ENCODE data around the gene SH3PXD2A. TPM values are rescaled to one million over a fixed set of nuclear protein-coding genes. Genes with fewer than 3 reads are reported as not detected.

SH3PXD2A gene
- total and polyA plus RNA-seq, 4 experiments from 2014 or later: 0.39 to 17.5 (median 8.9) TPM

DNA sequence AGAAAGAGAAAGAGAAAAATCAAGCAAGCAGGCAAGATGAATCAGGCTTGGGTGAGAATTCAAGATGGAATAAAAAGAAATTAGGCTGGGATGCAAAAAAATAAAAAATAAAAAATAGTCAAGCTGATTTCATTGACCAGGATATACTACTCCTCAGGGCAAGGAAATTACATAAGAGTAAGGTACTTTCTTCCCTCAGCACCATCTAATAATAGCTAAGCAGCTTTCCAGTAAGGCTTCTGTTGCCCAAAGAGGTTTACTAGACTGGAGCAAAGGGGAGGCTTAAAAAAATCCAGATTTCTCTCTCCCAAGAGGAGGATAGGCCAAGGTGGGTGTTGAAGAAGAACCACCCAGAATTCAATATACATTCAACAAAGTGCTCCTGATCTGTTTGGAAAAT, 268.3 kb downstream of the SH3PXD2A start:
- Histone ChIP-seq H3K36me3 (ENCODE audit: insufficient read depth, low read length) (no peaks in the 10 kb centered on the region), H3K4me3 (ENCODE audit: low read length in 2 of 2) (no peak overlapping the region), H3K27ac (ENCODE audit: low read depth, low read length) (no peak overlapping the region), H3K27me3 (ENCODE audit: insufficient read depth, low read length) (no peaks in the 10 kb centered on the region), H3K4me1 (ENCODE audit: insufficient read depth, low read length) (peaks cover 15% of the 10 kb centered on the region), H3K9me3 (ENCODE audit: control insufficient read depth in 1 of 2, low read length in 2 of 2) (no peaks in the 10 kb centered on the region)
- POLR2A ChIA-PET (ENCODE audit: partially characterized antibody): no interaction called here
- Mint-ChIP-seq H3K36me3 (no peaks in the 10 kb centered on the region), H3K27me3 (no peaks in the 10 kb centered on the region), H3K27ac (peak overlapping the region in 3 of 7 donors; percentile 1 to 68 (median 33)), H3K4me1 (peaks cover 7 to 25% (median 14%) of the 10 kb centered on the region in 4 donors), H3K4me3 (no peak overlapping the region), H3K9me3 (no peaks in the 10 kb centered on the region)
- CTCF ChIA-PET (ENCODE audit: partially characterized antibody): interaction anchor here (1.3 kb wide), 1 partner anchor 99 kb away, joined by 3 read pairs; no protein-coding TSS in a partner anchor
- no peak for DNase-seq
- intact Hi-C loops (cut with micrococcal nuclease): no loop called here

DNA sequence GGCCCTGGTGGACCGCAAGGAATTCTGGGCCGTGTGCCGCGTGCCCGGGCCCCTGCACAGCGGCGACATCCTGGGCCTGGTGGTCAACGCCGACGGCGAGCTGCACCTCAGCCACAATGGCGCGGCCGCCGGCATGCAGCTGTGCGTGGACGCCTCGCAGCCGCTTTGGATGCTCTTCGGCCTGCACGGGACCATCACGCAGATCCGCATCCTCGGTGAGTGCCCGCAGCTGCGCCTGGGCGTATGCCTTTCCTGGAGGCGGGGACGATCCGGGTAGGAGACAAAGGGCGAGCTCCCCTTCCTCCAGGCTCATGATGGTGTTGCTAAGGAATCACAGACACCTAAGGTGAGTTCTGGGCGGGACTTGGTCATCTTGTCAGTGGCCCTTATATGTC, 270.4 kb downstream of the SH3PXD2A start:
- no peaks in the 10 kb centered on the region for H3K27me3 Mint-ChIP-seq
- Histone ChIP-seq H3K9me3 (ENCODE audit: control insufficient read depth in 1 of 2, low read length in 2 of 2) (no peaks in the 10 kb centered on the region), H3K4me1 (ENCODE audit: insufficient read depth, low read length) (peaks cover 15% of the 10 kb centered on the region), H3K4me3 (ENCODE audit: low read length in 2 of 2) (peak overlapping the region in 1 of 2 donors; percentile 63), H3K36me3 (ENCODE audit: insufficient read depth, low read length) (no peaks in the 10 kb centered on the region), H3K27ac (ENCODE audit: low read depth, low read length) (peak overlapping the region; percentile 32), H3K27me3 (ENCODE audit: insufficient read depth, low read length) (no peaks in the 10 kb centered on the region)
- H3K36me3 Mint-ChIP-seq: no peaks in the 10 kb centered on the region
- ChIA-PET POLR2A (ENCODE audit: partially characterized antibody) (interaction anchor here (0.8 to 3.2 kb wide), 14 partner anchors 7 to 537 kb away, joined by 3 to 22 read pairs (median 4); partner anchors contain the start of genes NEURL1, SFR1, SLK and TAF5), CTCF (ENCODE audit: partially characterized antibody) (interaction anchor here (0.9 to 1.4 kb wide), 2 partner anchors 101 to 537 kb away, joined by 4 to 6 read pairs; partner anchors contain the start of gene SFR1)
- H3K4me3 Mint-ChIP-seq: peak overlapping the region; percentile 55 to 89 (median 69)
- DNase-seq: no peak
- H3K9me3 Mint-ChIP-seq: no peaks in the 10 kb centered on the region
- H3K4me1 Mint-ChIP-seq: peaks cover 7 to 25% (median 16%) of the 10 kb centered on the region in 4 donors
- intact Hi-C loops (cut with micrococcal nuclease): no loop called here
- H3K27ac Mint-ChIP-seq: peak overlapping the region; percentile 33 to 90 (median 74)

GRCh38 chr10:103584216-103585010, 271.0 kb downstream of the SH3PXD2A start:
- peak overlapping the region; percentile 62 for H3K27ac ChIP-seq (ENCODE audit: low read depth, low read length)
- ChIA-PET CTCF (ENCODE audit: partially characterized antibody) (interaction anchor here (0.8 to 1.4 kb wide), 3 partner anchors 10 to 538 kb away, joined by 3 to 6 read pairs (median 4); partner anchors contain the start of gene SFR1), POLR2A (ENCODE audit: partially characterized antibody) (interaction anchor here (0.8 to 3.2 kb wide), 15 partner anchors 8 to 684 kb away, joined by 3 to 22 read pairs (median 4); partner anchors contain the start of genes GSTO2, NEURL1, SFR1 and SLK)
- no peaks in the 10 kb centered on the region for H3K36me3 ChIP-seq (ENCODE audit: insufficient read depth, low read length)
- DNase-seq: peak; percentile 60 to 75 (median 66)
- H3K36me3 Mint-ChIP-seq: no peaks in the 10 kb centered on the region
- peaks cover 7 to 25% (median 16%) of the 10 kb centered on the region in 4 donors for H3K4me1 Mint-ChIP-seq
- peak overlapping the region; percentile 63 to 70 for H3K4me3 ChIP-seq (ENCODE audit: low read length in 2 of 2)
- peak overlapping the region; percentile 88 to 99 (median 93) for H3K27ac Mint-ChIP-seq
- no peaks in the 10 kb centered on the region for H3K27me3 ChIP-seq (ENCODE audit: insufficient read depth, low read length)
- peaks cover 15% of the 10 kb centered on the region for H3K4me1 ChIP-seq (ENCODE audit: insufficient read depth, low read length)
- H3K9me3 Mint-ChIP-seq: no peaks in the 10 kb centered on the region
- intact Hi-C loops (cut with micrococcal nuclease): loop anchor here (1.0 kb wide), 1 partner anchor 537 kb away; no protein-coding TSS in a partner anchor
- no peaks in the 10 kb centered on the region for H3K27me3 Mint-ChIP-seq
- peak overlapping the region; percentile 89 to 96 (median 92) for H3K4me3 Mint-ChIP-seq
- no peaks in the 10 kb centered on the region for H3K9me3 ChIP-seq (ENCODE audit: control insufficient read depth in 1 of 2, low read length in 2 of 2)

DNA sequence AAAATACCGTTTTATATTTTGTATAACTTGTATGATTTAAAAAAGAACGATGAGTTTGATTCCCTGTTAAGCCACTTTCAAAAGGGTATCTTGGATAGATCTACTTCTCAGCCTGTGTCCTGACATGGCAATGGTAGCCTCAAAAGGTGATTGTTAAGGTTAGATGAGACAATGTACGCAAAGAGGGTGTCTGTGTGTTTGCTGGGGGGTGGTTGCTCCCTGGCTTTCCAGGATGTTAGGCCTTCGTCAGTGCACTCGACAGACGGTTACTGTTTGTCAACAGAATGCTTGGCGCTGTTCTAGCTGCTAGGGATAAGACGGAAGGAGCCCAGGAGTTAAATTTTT, 271.5 kb downstream of the SH3PXD2A start:
- CTCF ChIA-PET (ENCODE audit: partially characterized antibody): no interaction called here
- Histone ChIP-seq H3K27ac (ENCODE audit: low read depth, low read length) (peak overlapping the region; percentile 62), H3K4me3 (ENCODE audit: low read length in 2 of 2) (peak overlapping the region; percentile 63 to 70), H3K9me3 (ENCODE audit: control insufficient read depth in 1 of 2, low read length in 2 of 2) (no peaks in the 10 kb centered on the region), H3K36me3 (ENCODE audit: insufficient read depth, low read length) (no peaks in the 10 kb centered on the region), H3K27me3 (ENCODE audit: insufficient read depth, low read length) (no peaks in the 10 kb centered on the region), H3K4me1 (ENCODE audit: insufficient read depth, low read length) (peaks cover 15% of the 10 kb centered on the region)
- Mint-ChIP-seq H3K4me1 (peaks cover 7 to 25% (median 16%) of the 10 kb centered on the region in 4 donors), H3K36me3 (no peaks in the 10 kb centered on the region), H3K4me3 (peak overlapping the region; percentile 89 to 96 (median 92)), H3K27me3 (no peaks in the 10 kb centered on the region), H3K9me3 (no peaks in the 10 kb centered on the region), H3K27ac (peak overlapping the region; percentile 88 to 99 (median 93))
- intact Hi-C loops (cut with micrococcal nuclease): loop anchor here (1.0 kb wide), 1 partner anchor 537 kb away; no protein-coding TSS in a partner anchor
- POLR2A ChIA-PET (ENCODE audit: partially characterized antibody): interaction anchor here (1.2 to 3.2 kb wide), 13 partner anchors 9 to 685 kb away, joined by 3 to 22 read pairs (median 4); partner anchors contain the start of genes GSTO2, NEURL1, SFR1 and SLK
- no peak for DNase-seq

- Histone ChIP-seq H3K27me3 (ENCODE audit: insufficient read depth, low read length) (no peaks in the 10 kb centered on the region), H3K27ac (ENCODE audit: low read depth, low read length) (no peak overlapping the region), H3K4me1 (ENCODE audit: insufficient read depth, low read length) (peaks cover 15% of the 10 kb centered on the region), H3K4me3 (ENCODE audit: low read length in 2 of 2) (no peak overlapping the region), H3K9me3 (ENCODE audit: control insufficient read depth in 1 of 2, low read length in 2 of 2) (no peaks in the 10 kb centered on the region), H3K36me3 (ENCODE audit: insufficient read depth, low read length) (no peaks in the 10 kb centered on the region)
- CTCF ChIA-PET (ENCODE audit: partially characterized antibody): interaction anchor here (1.1 kb wide), 1 partner anchor 10 kb away, joined by 3 read pairs; no protein-coding TSS in a partner anchor
- intact Hi-C loops (cut with micrococcal nuclease): no loop called here
- H3K36me3 Mint-ChIP-seq: no peaks in the 10 kb centered on the region
- no peak for DNase-seq
- H3K27ac Mint-ChIP-seq: peak overlapping the region in 5 of 7 donors; percentile 17 to 71 (median 50)
- H3K27me3 Mint-ChIP-seq: no peaks in the 10 kb centered on the region
- H3K9me3 Mint-ChIP-seq: no peaks in the 10 kb centered on the region
- peak overlapping the region in 7 of 8 donors; percentile 6 to 67 (median 33) for H3K4me3 Mint-ChIP-seq
- POLR2A ChIA-PET (ENCODE audit: partially characterized antibody): interaction anchor here (3.2 kb wide), 1 partner anchor 539 kb away, joined by 22 read pairs; the partner anchor contains the start of gene SFR1
- H3K4me1 Mint-ChIP-seq: peaks cover 7 to 25% (median 16%) of the 10 kb centered on the region in 4 donors
These were observed 272.8 kb downstream of the SH3PXD2A start for GRCh38 chr10:103582331-103583123.

- CTCF ChIA-PET (ENCODE audit: partially characterized antibody): interaction anchor here (2.1 kb wide), 1 partner anchor 104 kb away, joined by 5 read pairs; no protein-coding TSS in a partner anchor
- peak overlapping the region in 3 of 8 donors; percentile 22 to 39 (median 24) for H3K4me3 Mint-ChIP-seq
These were observed 273.9 kb downstream of the SH3PXD2A start for GRCh38 chr10:103581499-103581898.

More at GRCh38 chr10:103581499-103581898, 273.9 kb downstream of the SH3PXD2A start:
- Histone ChIP-seq H3K36me3 (ENCODE audit: insufficient read depth, low read length) (no peaks in the 10 kb centered on the region), H3K9me3 (ENCODE audit: control insufficient read depth in 1 of 2, low read length in 2 of 2) (no peaks in the 10 kb centered on the region), H3K27me3 (ENCODE audit: insufficient read depth, low read length) (no peaks in the 10 kb centered on the region), H3K4me1 (ENCODE audit: insufficient read depth, low read length) (peaks cover 15% of the 10 kb centered on the region), H3K4me3 (ENCODE audit: low read length in 2 of 2) (no peak overlapping the region), H3K27ac (ENCODE audit: low read depth, low read length) (no peak overlapping the region)
- Mint-ChIP-seq H3K4me1 (peaks cover 7 to 23% (median 15%) of the 10 kb centered on the region in 4 donors), H3K27me3 (no peaks in the 10 kb centered on the region), H3K27ac (no peak overlapping the region), H3K36me3 (no peaks in the 10 kb centered on the region), H3K9me3 (no peaks in the 10 kb centered on the region)
- POLR2A ChIA-PET (ENCODE audit: partially characterized antibody): no interaction called here
- intact Hi-C loops (cut with micrococcal nuclease): no loop called here
- no peak for DNase-seq
